ENCODE results near the gene EIF5A.

EIF5A gene

DNA sequence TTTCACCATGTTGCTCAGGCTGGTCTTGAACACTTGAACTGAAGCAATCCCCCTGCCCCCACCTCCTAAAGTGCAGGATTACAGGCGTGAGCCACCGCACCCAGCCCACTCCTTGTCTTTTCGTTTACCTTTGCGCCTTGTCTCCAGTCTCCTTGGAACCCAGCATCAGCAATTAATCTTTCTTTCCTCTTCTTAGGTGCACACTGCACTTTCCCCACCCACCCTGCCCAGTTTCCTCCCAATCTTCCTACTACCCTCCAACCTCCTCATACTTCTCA, 43.7 kb upstream of the EIF5A start:
- H3K9ac ChIP-seq (ENCODE audit: low read depth in 1 of 2, low read length in 2 of 2): peak overlapping the region; percentile 92 to 100
- H3K27ac ChIP-seq (ENCODE audit: low read depth in 2 of 2, low read length in 2 of 2): peak overlapping the region; percentile 97 to 100
- peaks cover 7 to 12% of the 10 kb centered on the region in 2 donors for H3K36me3 ChIP-seq (ENCODE audit: control insufficient read depth in 2 of 2, insufficient read depth in 2 of 2, low read length in 2 of 2)
- no peaks in the 10 kb centered on the region for H3K9me3 ChIP-seq (ENCODE audit: control insufficient read depth in 2 of 2, low read length in 2 of 2)
- peak overlapping the region; percentile 87 to 91 for H3K4me3 ChIP-seq (ENCODE audit: low read length in 2 of 2)
- peaks cover 24 to 30% of the 10 kb centered on the region in 2 donors for H3K4me1 ChIP-seq (ENCODE audit: control insufficient read depth in 2 of 2, insufficient read depth in 2 of 2, low read length in 2 of 2)
- H3K27me3 ChIP-seq (ENCODE audit: control insufficient read depth in 2 of 2, insufficient read depth in 2 of 2, low read length in 2 of 2): peaks cover 6 to 8% of the 10 kb centered on the region in 2 donors

DNA sequence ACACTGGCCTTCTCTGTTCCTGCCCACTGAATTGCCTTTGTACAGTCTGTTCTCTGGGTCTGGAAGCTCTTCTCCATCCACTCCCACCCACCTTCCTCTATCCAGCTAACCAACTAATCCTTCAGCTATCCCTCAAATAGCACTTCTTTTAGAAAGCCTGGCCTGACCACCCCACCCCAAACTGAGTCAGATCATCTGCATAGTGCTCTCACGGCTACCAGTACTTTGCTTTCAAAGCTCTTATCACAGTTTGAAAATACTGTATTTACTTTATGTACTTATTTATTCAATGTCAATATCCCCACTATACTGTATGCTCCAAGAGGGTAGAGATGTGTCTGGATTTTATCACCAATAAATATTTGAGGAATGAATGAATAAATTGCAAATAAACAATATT, 40.6 kb upstream of the EIF5A start:
- peak overlapping the region; percentile 56 to 58 for H3K27ac ChIP-seq (ENCODE audit: low read depth in 2 of 2, low read length in 2 of 2)
- no peak overlapping the region for H3K4me3 ChIP-seq (ENCODE audit: low read length in 2 of 2)
- no peaks in the 10 kb centered on the region for H3K36me3 ChIP-seq (ENCODE audit: control insufficient read depth in 2 of 2, insufficient read depth in 2 of 2, low read length in 2 of 2)
- H3K27me3 ChIP-seq (ENCODE audit: control insufficient read depth in 2 of 2, insufficient read depth in 2 of 2, low read length in 2 of 2): peaks cover 4 to 8% of the 10 kb centered on the region in 2 donors
- no peaks in the 10 kb centered on the region for H3K9me3 ChIP-seq (ENCODE audit: control insufficient read depth in 2 of 2, low read length in 2 of 2)
- peak overlapping the region in 1 of 2 donors; percentile 5 for H3K9ac ChIP-seq (ENCODE audit: low read depth in 1 of 2, low read length in 2 of 2)
- peaks cover 17 to 22% of the 10 kb centered on the region in 2 donors for H3K4me1 ChIP-seq (ENCODE audit: control insufficient read depth in 2 of 2, insufficient read depth in 2 of 2, low read length in 2 of 2)

DNA sequence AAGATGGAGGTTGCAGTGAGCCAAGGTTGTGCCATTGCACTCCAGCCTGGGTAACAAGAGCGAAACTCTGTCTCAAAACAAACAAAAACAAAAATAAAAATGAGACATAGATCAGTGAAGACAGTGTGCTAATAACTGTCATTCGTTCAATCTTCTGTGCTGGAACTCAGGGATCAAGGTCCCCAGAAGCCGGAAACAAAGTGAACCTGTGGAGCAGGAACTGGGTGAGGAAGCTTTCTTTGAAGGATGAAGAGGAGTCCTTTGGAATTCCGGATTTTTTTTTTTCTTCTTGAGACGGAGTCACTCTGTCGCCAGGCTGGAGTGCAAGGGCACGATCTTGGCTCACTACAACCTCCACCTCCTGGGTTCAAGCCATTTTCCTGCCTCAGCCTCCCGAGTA, 28.0 kb upstream of the EIF5A start:
- Histone ChIP-seq H3K4me3 (ENCODE audit: low read length in 2 of 2) (peak overlapping the region; percentile 22 to 55), H3K36me3 (ENCODE audit: control insufficient read depth in 2 of 2, insufficient read depth in 2 of 2, low read length in 2 of 2) (no peaks in the 10 kb centered on the region), H3K9ac (ENCODE audit: low read depth in 1 of 2, low read length in 2 of 2) (peak overlapping the region in 1 of 2 donors; percentile 70), H3K9me3 (ENCODE audit: control insufficient read depth in 2 of 2, low read length in 2 of 2) (no peaks in the 10 kb centered on the region), H3K4me1 (ENCODE audit: control insufficient read depth in 2 of 2, insufficient read depth in 2 of 2, low read length in 2 of 2) (peaks cover 28 to 35% of the 10 kb centered on the region in 2 donors), H3K27me3 (ENCODE audit: control insufficient read depth in 2 of 2, insufficient read depth in 2 of 2, low read length in 2 of 2) (no peaks in the 10 kb centered on the region), H3K27ac (ENCODE audit: low read depth in 2 of 2, low read length in 2 of 2) (peak overlapping the region; percentile 86 to 91)

DNA sequence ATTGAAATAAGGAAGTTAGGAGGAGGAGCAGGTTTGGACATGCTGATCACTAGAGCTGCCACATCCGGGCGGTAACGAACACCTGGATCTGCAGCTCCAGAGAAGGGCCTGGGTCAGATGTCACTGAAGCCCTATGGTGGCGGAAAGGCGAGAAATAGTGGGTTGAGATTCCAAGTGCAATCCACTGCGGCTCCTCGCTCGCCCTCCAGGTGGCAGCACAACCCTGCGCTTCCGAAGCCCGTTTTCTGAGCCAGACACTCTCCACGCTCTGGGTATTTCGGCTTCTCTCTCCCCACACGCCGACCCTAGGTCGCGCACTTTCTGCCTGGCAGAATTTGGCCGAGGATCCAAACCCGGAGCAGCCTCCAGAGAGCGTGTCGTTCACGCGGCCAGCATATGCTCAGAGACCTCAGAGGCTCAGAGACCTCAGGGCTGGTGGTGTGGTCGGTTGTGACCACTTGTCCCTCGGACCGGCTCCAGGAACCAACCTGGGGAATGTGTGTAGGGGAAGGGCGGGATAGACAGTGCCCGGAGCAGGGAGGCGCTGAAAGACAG, 26.8 kb upstream of the EIF5A start:
- Histone ChIP-seq H3K4me1 (ENCODE audit: control insufficient read depth in 2 of 2, insufficient read depth in 2 of 2, low read length in 2 of 2) (peaks cover 28 to 35% of the 10 kb centered on the region in 2 donors), H3K27me3 (ENCODE audit: control insufficient read depth in 2 of 2, insufficient read depth in 2 of 2, low read length in 2 of 2) (no peaks in the 10 kb centered on the region), H3K36me3 (ENCODE audit: control insufficient read depth in 2 of 2, insufficient read depth in 2 of 2, low read length in 2 of 2) (no peaks in the 10 kb centered on the region), H3K4me3 (ENCODE audit: low read length in 2 of 2) (peak overlapping the region; percentile 55 to 75), H3K27ac (ENCODE audit: low read depth in 2 of 2, low read length in 2 of 2) (peak overlapping the region; percentile 86 to 91), H3K9me3 (ENCODE audit: control insufficient read depth in 2 of 2, low read length in 2 of 2) (no peaks in the 10 kb centered on the region), H3K9ac (ENCODE audit: low read depth in 1 of 2, low read length in 2 of 2) (peak overlapping the region; percentile 70)

DNA sequence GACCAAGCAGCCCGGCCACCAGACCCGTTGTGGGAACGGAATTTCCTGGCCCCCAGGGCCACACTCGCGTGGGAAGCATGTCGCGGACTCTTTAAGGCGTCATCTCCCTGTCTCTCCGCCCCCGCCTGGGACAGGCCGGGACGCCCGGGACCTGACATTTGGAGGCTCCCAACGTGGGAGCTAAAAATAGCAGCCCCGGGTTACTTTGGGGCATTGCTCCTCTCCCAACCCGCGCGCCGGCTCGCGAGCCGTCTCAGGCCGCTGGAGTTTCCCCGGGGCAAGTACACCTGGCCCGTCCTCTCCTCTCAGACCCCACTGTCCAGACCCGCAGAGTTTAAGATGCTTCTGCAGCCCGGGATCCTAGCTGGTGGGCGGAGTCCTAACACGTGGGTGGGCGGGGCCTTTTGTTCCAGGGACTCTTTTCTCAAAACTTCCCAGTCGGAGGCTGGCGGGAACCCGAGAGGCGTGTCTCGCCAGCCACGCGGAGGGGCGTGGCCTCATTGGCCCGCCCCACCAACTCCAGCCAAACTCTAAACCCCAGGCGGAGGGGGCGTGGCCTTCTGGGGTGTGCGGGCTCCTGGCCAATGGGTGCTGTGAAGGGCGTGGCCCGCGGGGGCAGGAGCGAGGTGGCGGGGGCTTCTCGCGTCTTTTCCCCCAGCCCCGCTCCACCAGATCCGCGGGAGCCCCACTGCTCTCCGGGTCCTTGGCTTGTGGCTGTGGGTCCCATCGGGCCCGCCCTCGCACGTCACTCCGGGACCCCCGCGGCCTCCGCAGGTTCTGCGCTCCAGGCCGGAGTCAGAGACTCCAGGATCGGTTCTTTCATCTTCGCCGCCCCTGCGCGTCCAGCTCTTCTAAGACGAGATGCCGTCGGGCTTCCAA, 26.1 kb upstream of the EIF5A start, which contains the start of gene SLC2A4:
Gene SLC2A4 (plus strand): TSS at position 645 of the 879 bp plus-strand sequence. CDS start 217 bp downstream, at position 862.
- Histone ChIP-seq H3K27ac (ENCODE audit: low read depth in 2 of 2, low read length in 2 of 2) (peak within 1 kb of the TSS; percentile 86 to 91), H3K4me1 (ENCODE audit: control insufficient read depth in 2 of 2, insufficient read depth in 2 of 2, low read length in 2 of 2) (peaks cover 28 to 35% of the 10 kb centered on the region in 2 donors), H3K9me3 (ENCODE audit: control insufficient read depth in 2 of 2, low read length in 2 of 2) (no peaks in the 10 kb centered on the region), H3K9ac (ENCODE audit: low read depth in 1 of 2, low read length in 2 of 2) (peak within 1 kb of the TSS; percentile 70), H3K36me3 (ENCODE audit: control insufficient read depth in 2 of 2, insufficient read depth in 2 of 2, low read length in 2 of 2) (no peaks in the 10 kb centered on the region), H3K27me3 (ENCODE audit: control insufficient read depth in 2 of 2, insufficient read depth in 2 of 2, low read length in 2 of 2) (no peaks in the 10 kb centered on the region), H3K4me3 (ENCODE audit: low read length in 2 of 2) (peak within 1 kb of the TSS; percentile 62 to 75)

DNA sequence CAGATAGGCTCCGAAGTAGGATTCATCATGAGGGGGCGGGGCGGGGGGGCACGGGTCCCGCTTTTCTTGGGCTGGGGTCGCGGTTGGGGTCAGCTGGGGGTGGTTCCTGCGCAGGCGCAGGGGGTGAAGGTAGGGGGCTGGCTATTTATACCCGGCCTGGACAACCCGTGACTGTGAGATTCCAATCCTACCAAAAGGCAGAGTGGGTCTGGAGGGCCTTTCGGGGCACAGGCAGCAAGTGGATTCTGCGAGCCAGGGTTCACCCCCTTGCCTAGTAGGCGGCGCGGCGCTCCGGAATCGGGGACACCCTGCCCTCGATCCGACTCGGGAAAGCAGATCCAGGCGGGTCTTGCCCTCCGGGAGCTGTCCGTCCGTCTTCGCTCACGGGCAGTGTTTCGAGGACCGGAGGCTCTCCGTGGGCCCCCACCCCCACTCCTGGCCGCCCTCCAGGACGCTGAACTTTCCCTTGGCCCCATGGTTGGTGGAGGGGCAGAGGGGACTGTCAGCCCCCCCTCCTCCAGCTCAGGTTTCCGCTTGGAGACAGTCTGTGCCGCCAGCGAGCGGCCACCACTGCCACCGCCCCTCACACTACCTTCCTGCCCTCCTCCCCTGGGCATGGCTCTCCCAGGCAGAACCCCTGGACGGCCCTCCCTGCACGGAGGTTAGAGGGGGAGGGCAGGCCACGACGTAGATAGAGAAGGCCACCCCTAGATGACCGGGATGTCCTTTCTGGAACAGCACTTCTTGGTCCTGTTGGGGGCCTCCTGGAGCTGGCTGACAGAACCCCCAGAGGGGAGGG, 25.3 kb upstream of the EIF5A start:
- H3K27ac ChIP-seq (ENCODE audit: low read depth in 2 of 2, low read length in 2 of 2): peak overlapping the region; percentile 17 to 29
- no peaks in the 10 kb centered on the region for H3K36me3 ChIP-seq (ENCODE audit: control insufficient read depth in 2 of 2, insufficient read depth in 2 of 2, low read length in 2 of 2)
- H3K9ac ChIP-seq (ENCODE audit: low read depth in 1 of 2, low read length in 2 of 2): peak overlapping the region; percentile 0 to 64
- no peaks in the 10 kb centered on the region for H3K27me3 ChIP-seq (ENCODE audit: control insufficient read depth in 2 of 2, insufficient read depth in 2 of 2, low read length in 2 of 2)
- H3K4me1 ChIP-seq (ENCODE audit: control insufficient read depth in 2 of 2, insufficient read depth in 2 of 2, low read length in 2 of 2): peaks cover 28 to 35% of the 10 kb centered on the region in 2 donors
- H3K9me3 ChIP-seq (ENCODE audit: control insufficient read depth in 2 of 2, low read length in 2 of 2): no peaks in the 10 kb centered on the region
- H3K4me3 ChIP-seq (ENCODE audit: low read length in 2 of 2): peak overlapping the region; percentile 62 to 67

DNA sequence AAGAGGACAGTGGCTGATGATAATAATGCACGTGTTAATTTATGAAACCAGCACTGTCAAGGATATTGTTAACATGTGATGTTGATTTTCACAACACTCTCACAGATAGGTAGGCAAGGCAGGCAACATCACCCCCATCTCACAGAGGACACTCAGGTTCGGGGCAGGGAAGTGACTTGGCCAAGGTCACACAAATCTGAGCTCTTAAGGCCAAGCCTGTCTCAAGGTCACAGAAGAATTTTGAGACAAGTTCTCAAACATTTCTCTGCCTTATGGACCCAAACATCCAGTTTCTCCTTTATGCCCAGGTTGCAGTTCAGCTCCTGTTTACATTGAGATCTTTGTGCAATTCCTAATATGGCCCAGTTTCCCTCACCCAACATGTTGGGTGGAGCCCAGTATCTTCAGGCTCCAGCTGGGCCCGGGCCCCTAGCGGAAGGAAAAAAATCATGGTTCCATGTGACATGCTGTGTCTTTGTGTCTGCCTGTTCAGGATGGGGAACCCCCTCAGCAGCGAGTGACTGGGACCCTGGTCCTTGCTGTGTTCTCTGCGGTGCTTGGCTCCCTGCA, 24.6 kb upstream of the EIF5A start:
- H3K27ac ChIP-seq (ENCODE audit: low read depth in 2 of 2, low read length in 2 of 2): peak overlapping the region; percentile 17 to 29
- peak overlapping the region in 1 of 2 donors; percentile 64 for H3K9ac ChIP-seq (ENCODE audit: low read depth in 1 of 2, low read length in 2 of 2)
- peak overlapping the region; percentile 62 to 67 for H3K4me3 ChIP-seq (ENCODE audit: low read length in 2 of 2)
- H3K36me3 ChIP-seq (ENCODE audit: control insufficient read depth in 2 of 2, insufficient read depth in 2 of 2, low read length in 2 of 2): no peaks in the 10 kb centered on the region
- H3K4me1 ChIP-seq (ENCODE audit: control insufficient read depth in 2 of 2, insufficient read depth in 2 of 2, low read length in 2 of 2): peaks cover 28 to 35% of the 10 kb centered on the region in 2 donors
- H3K9me3 ChIP-seq (ENCODE audit: control insufficient read depth in 2 of 2, low read length in 2 of 2): no peaks in the 10 kb centered on the region
- no peaks in the 10 kb centered on the region for H3K27me3 ChIP-seq (ENCODE audit: control insufficient read depth in 2 of 2, insufficient read depth in 2 of 2, low read length in 2 of 2)

DNA sequence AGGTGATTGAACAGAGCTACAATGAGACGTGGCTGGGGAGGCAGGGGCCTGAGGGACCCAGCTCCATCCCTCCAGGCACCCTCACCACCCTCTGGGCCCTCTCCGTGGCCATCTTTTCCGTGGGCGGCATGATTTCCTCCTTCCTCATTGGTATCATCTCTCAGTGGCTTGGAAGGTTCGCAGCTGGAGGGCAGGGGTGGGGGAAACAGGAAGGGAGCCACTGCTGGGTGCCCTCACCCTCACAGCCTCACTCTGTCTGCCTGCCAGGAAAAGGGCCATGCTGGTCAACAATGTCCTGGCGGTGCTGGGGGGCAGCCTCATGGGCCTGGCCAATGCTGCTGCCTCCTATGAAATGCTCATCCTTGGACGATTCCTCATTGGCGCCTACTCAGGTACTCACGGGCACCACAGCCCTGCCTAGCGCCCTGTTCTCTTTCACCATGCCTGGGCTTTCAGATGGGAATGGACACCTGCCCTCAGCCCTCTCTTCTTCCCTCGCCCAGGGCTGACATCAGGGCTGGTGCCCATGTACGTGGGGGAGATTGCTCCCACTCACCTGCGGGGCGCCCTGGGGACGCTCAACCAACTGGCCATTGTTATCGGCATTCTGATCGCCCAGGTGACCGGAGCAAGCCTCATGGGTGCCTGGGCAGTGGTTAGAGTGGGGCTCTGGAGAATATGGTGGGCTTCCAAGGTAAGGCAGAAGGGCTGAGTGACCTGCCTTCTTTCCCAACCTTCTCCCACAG, 23.8 kb upstream of the EIF5A start:
- Histone ChIP-seq H3K4me1 (ENCODE audit: control insufficient read depth in 2 of 2, insufficient read depth in 2 of 2, low read length in 2 of 2) (peaks cover 28 to 35% of the 10 kb centered on the region in 2 donors), H3K4me3 (ENCODE audit: low read length in 2 of 2) (peak overlapping the region in 1 of 2 donors; percentile 67), H3K9ac (ENCODE audit: low read depth in 1 of 2, low read length in 2 of 2) (no peak overlapping the region), H3K9me3 (ENCODE audit: control insufficient read depth in 2 of 2, low read length in 2 of 2) (no peaks in the 10 kb centered on the region), H3K27me3 (ENCODE audit: control insufficient read depth in 2 of 2, insufficient read depth in 2 of 2, low read length in 2 of 2) (no peaks in the 10 kb centered on the region), H3K27ac (ENCODE audit: low read depth in 2 of 2, low read length in 2 of 2) (peak overlapping the region in 1 of 2 donors; percentile 23), H3K36me3 (ENCODE audit: control insufficient read depth in 2 of 2, insufficient read depth in 2 of 2, low read length in 2 of 2) (no peaks in the 10 kb centered on the region)

DNA sequence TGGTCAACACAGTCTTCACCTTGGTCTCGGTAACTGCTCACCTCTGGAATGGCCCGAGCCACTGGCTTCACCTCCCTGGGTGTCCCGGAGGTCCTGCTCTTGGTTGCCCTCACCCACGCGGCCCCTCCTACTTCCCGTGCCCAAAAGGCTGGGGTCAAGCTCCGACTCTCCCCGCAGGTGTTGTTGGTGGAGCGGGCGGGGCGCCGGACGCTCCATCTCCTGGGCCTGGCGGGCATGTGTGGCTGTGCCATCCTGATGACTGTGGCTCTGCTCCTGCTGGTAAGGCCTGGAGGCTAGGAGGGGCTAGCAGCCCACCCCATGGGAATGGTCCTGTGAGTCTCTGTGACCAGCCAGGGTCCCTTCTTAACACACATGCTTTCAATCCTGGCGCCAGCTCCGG, 22.5 kb upstream of the EIF5A start:
- H3K9ac ChIP-seq (ENCODE audit: low read depth in 1 of 2, low read length in 2 of 2): no peak overlapping the region
- no peaks in the 10 kb centered on the region for H3K27me3 ChIP-seq (ENCODE audit: control insufficient read depth in 2 of 2, insufficient read depth in 2 of 2, low read length in 2 of 2)
- peaks cover 25% of the 10 kb centered on the region in 2 donors for H3K4me1 ChIP-seq (ENCODE audit: control insufficient read depth in 2 of 2, insufficient read depth in 2 of 2, low read length in 2 of 2)
- no peaks in the 10 kb centered on the region for H3K9me3 ChIP-seq (ENCODE audit: control insufficient read depth in 2 of 2, low read length in 2 of 2)
- no peak overlapping the region for H3K4me3 ChIP-seq (ENCODE audit: low read length in 2 of 2)
- H3K36me3 ChIP-seq (ENCODE audit: control insufficient read depth in 2 of 2, insufficient read depth in 2 of 2, low read length in 2 of 2): no peaks in the 10 kb centered on the region
- H3K27ac ChIP-seq (ENCODE audit: low read depth in 2 of 2, low read length in 2 of 2): no peak overlapping the region
